SKM-1 (cell line): ENCODE results near the gene PKD1L1.

ENCODE experiments used
- DNase-seq: peaks from one replicate; lab custom pipeline; 2025; ENCODE audit not compliant: unreplicated experiment; lab: John Stamatoyannopoulos, UW

The PKD1L1 gene

GRCh38 chr7:47743965-47744591 is 204.2 kb downstream of the PKD1L1 start:
- no peak for DNase-seq

GRCh38 chr7:47741984-47742383 is 206.3 kb downstream of the PKD1L1 start:
- DNase-seq = no peak

- DNase-seq = no peak
These were observed 208.4 kb downstream of the PKD1L1 start for GRCh38 chr7:47739891-47740290.

GRCh38 chr7:47739301-47739875 is 208.9 kb downstream of the PKD1L1 start:
- DNase-seq = no peak

GRCh38 chr7:47738563-47739166 is 209.6 kb downstream of the PKD1L1 start:
- DNase-seq = no peak

- no peak for DNase-seq
These were observed 210.7 kb downstream of the PKD1L1 start for GRCh38 chr7:47737601-47738000.

GRCh38 chr7:47735431-47736345 is 212.6 kb downstream of the PKD1L1 start:
- DNase-seq = no peak

- no peak for DNase-seq
These were observed 213.3 kb downstream of the PKD1L1 start for GRCh38 chr7:47734949-47735291.

- DNase-seq = no peak
These were observed 213.8 kb downstream of the PKD1L1 start for GRCh38 chr7:47734287-47734948.

- no peak for DNase-seq
These were observed 218.1 kb downstream of the PKD1L1 start for GRCh38 chr7:47730142-47730541.

- DNase-seq = no peak
These were observed 222.1 kb downstream of the PKD1L1 start for GRCh38 chr7:47726047-47726726.

- no peak for DNase-seq
These were observed 223.1 kb downstream of the PKD1L1 start for GRCh38 chr7:47725031-47725780.
